Tibial nerve (tissue), 4 donors: ENCODE results near the gene WDR27. TPM values are rescaled to one million over a fixed set of nuclear protein-coding genes. Genes with fewer than 3 reads are reported as not detected.

Experiments used
- DNase-seq, 2 donors: peaks; one replicate each; pipeline ENCODE4 v3.0.0-alpha.2; 2019; ENCODE audit warnings: low spot score in 2 of 2
- H3K27ac ChIP-seq, 4 donors: fragments of 200-600 bp; sonication (generic) in 3 of 4; one replicate each; pipeline ENCODE4 v1.5.1; 2017 to 2019; ENCODE audit warnings: mild to moderate bottlenecking in 1 of 4
- H3K27me3 ChIP-seq, 2 donors: fragments of 200-600 bp; sonication (generic) in 1 of 2; one replicate each; pipeline versions ENCODE4 v1.5.1 to v1.6.0; 2017 to 2019
- H3K36me3 ChIP-seq, 3 donors: fragments of 200-600 bp; sonication (generic); one replicate each; pipeline ENCODE4 v1.5.1; 2018 to 2019
- H3K4me1 ChIP-seq, 4 donors: fragments of 200-600 bp; sonication (generic) in 3 of 4; one replicate each; pipeline ENCODE4 v1.5.1; 2017 to 2019
- H3K4me3 ChIP-seq, 4 donors: fragments of 200-600 bp; sonication (generic) in 3 of 4; one replicate each; pipeline ENCODE4 v1.5.1; 2017 to 2019; ENCODE audit warnings: mild to moderate bottlenecking in 1 of 4, moderate library complexity in 1 of 4
- H3K9me3 ChIP-seq, 4 donors: fragments of 200-600 bp; sonication (generic) in 3 of 4; one replicate each; pipeline ENCODE4 v1.5.1; 2017 to 2019
- CTCF ChIP-seq, 5 experiments: fragments of 200-600 bp in 3 of 5; fragments of 450-650 bp in 2 of 5; sonication (generic) in 3 of 5; IDR thresholded peaks; one replicate each; pipeline ENCODE4 v1.5.1; 2016 to 2019; ENCODE audit warnings: antibody characterized with exemption in 5 of 5, mild to moderate bottlenecking in 3 of 5, moderate library complexity in 2 of 5
- EP300 ChIP-seq, 2 donors: sonication (generic); formaldehyde crosslinking; IDR thresholded peaks; one replicate each; pipeline ENCODE4 v1.6.1; 2017; ENCODE audit warnings: antibody characterized with exemption in 2 of 2, mild to moderate bottlenecking in 1 of 2
- POLR2A ChIP-seq, 2 donors: fragments of 450-650 bp; IDR thresholded peaks; one replicate each; pipeline ENCODE4 v1.6.1; 2017; ENCODE audit warnings: antibody characterized with exemption in 2 of 2, mild to moderate bottlenecking in 2 of 2, moderate library complexity in 2 of 2
- WGBS, 2 donors: methylation state at CpG; one replicate each; pipeline ENCODE4 v1.1.5; 2018; 5-methylcytosine and 5-hydroxymethylcytosine counted together
- total RNA-seq, 4 donors: library from RNA; depleted of rRNA; stranded (reverse); fragments of >200 nt; gene quantifications; one replicate each; pipeline ENCODE4 v1.1.0, GENCODE V29; 2016

Gene WDR27
- total RNA-seq, 4 donors from 2014 or later, result 33.9 to 57.5 (median 52.5) TPM

- Histone ChIP-seq H3K27me3 (no peaks in the 10 kb centered on the region), H3K36me3 (peaks cover 0 to 22% (median 0%) of the 10 kb centered on the region in 3 donors), H3K4me1 (peaks cover 0 to 37% (median 18%) of the 10 kb centered on the region in 4 donors), H3K9me3 (peaks cover 0 to 37% (median 9%) of the 10 kb centered on the region in 4 donors), H3K4me3 (no peak overlapping the region), H3K27ac (peak overlapping the region; percentile 64 to 92 (median 84))
- no peak for TF ChIP-seq CTCF (IDR thresholded peaks at IDR 0.05)
- no peak for TF ChIP-seq EP300 (IDR thresholded peaks at IDR 0.05)
- DNase-seq, result no peak
- WGBS, 2 donors, result 17 to 21% methylated on average over 12 of the region's 12 CpGs
Measured at GRCh38 chr6:169428532-169428931, 273.3 kb downstream of the WDR27 start.

- 10 to 15% methylated on average over 11 of the region's 11 CpGs for WGBS, 2 donors
- Histone ChIP-seq H3K36me3 (peaks cover 0 to 22% (median 0%) of the 10 kb centered on the region in 3 donors), H3K4me1 (peaks cover 0 to 39% (median 18%) of the 10 kb centered on the region in 4 donors), H3K4me3 (peak overlapping the region in 1 of 4 donors; percentile 16), H3K9me3 (peaks cover 0 to 30% (median 9%) of the 10 kb centered on the region in 4 donors), H3K27me3 (no peaks in the 10 kb centered on the region), H3K27ac (peak overlapping the region; percentile 64 to 92 (median 84))
- TF ChIP-seq EP300 (IDR thresholded peaks at IDR 0.05) (peak in 1 of 2 donors; percentile 85), CTCF (IDR thresholded peaks at IDR 0.05) (no peak), POLR2A (IDR thresholded peaks at IDR 0.05) (peak in 1 of 2 donors; percentile 31)
- DNase-seq, result peak in 1 of 2 donors; percentile 59
Measured at GRCh38 chr6:169427856-169428255, 274.0 kb downstream of the WDR27 start.

GRCh38 chr6:169426611-169427010 lies 275.2 kb downstream of the WDR27 start:
- 64 to 74% methylated on average over 9 to 10 of the region's 10 CpGs for WGBS, 2 donors
- Histone ChIP-seq H3K36me3 (peaks cover 0 to 15% (median 0%) of the 10 kb centered on the region in 3 donors), H3K27me3 (no peaks in the 10 kb centered on the region), H3K4me1 (peaks cover 0 to 47% (median 18%) of the 10 kb centered on the region in 4 donors), H3K4me3 (no peak overlapping the region), H3K27ac (peak overlapping the region; percentile 64 to 92 (median 84)), H3K9me3 (peaks cover 0 to 17% (median 4%) of the 10 kb centered on the region in 4 donors)
- DNase-seq, result no peak
- no peak for TF ChIP-seq CTCF (IDR thresholded peaks at IDR 0.05)
- TF ChIP-seq POLR2A (IDR thresholded peaks at IDR 0.05), result no peak
- TF ChIP-seq EP300 (IDR thresholded peaks at IDR 0.05), result no peak

- Histone ChIP-seq H3K4me3 (no peak overlapping the region), H3K4me1 (peaks cover 0 to 47% (median 18%) of the 10 kb centered on the region in 4 donors), H3K9me3 (peaks cover 0 to 9% (median 2%) of the 10 kb centered on the region in 4 donors), H3K36me3 (peaks cover 0 to 10% (median 0%) of the 10 kb centered on the region in 3 donors), H3K27ac (peak overlapping the region in 3 of 4 donors; percentile 3 to 92 (median 89)), H3K27me3 (no peaks in the 10 kb centered on the region)
- 79 to 88% methylated on average over 21 to 24 of the region's 31 CpGs for WGBS, 2 donors
- TF ChIP-seq CTCF (IDR thresholded peaks at IDR 0.05), result no peak
- TF ChIP-seq EP300 (IDR thresholded peaks at IDR 0.05), result no peak
- no peak for TF ChIP-seq POLR2A (IDR thresholded peaks at IDR 0.05)
- DNase-seq, result no peak
Measured at GRCh38 chr6:169425628-169426370, 276.0 kb downstream of the WDR27 start.

GRCh38 chr6:169424821-169425240 lies 277.0 kb downstream of the WDR27 start:
- DNase-seq, result no peak
- Histone ChIP-seq H3K4me3 (peak overlapping the region in 1 of 4 donors; percentile 35), H3K27ac (peak overlapping the region in 2 of 4 donors; percentile 75), H3K9me3 (peaks cover 0 to 1% (median 0%) of the 10 kb centered on the region in 4 donors), H3K4me1 (peaks cover 0 to 47% (median 18%) of the 10 kb centered on the region in 4 donors), H3K27me3 (no peaks in the 10 kb centered on the region), H3K36me3 (peaks cover 0 to 2% (median 0%) of the 10 kb centered on the region in 3 donors)
- TF ChIP-seq CTCF (IDR thresholded peaks at IDR 0.05) (no peak), EP300 (IDR thresholded peaks at IDR 0.05) (peak in 1 of 2 donors; percentile 46)
- 74 to 76% methylated on average over 21 to 24 of the region's 24 CpGs for WGBS, 2 donors
